Erythroblast (primary cell): ENCODE data around the gene ACAD8.

ENCODE experiments used
- GATA1 ChIP-seq: IDR thresholded peaks from 2 replicates; pipeline ENCODE4 v1.6.1; 2011; ENCODE audit warnings: low read depth, mild to moderate bottlenecking, control low read depth, low read length, moderate library complexity
- POLR2A ChIP-seq: IDR thresholded peaks from 2 replicates; pipeline ENCODE4 v1.6.1; 2011; ENCODE audit warnings: mild to moderate bottlenecking, low read length

- TF ChIP-seq POLR2A (no peak), GATA1 (no peak)
Observed at GRCh38 chr11:134238956-134239355, 14.4 kb upstream of the ACAD8 start.
